CD4-positive, alpha-beta T cell (primary cell): Measurements from ENCODE around the gene RNASET2. TPM values are rescaled to one million over a fixed set of nuclear protein-coding genes. Genes with fewer than 3 reads are reported as not detected.
"Not testable (repeated sequence)": the region's sequence is repeated elsewhere in the genome, so short reads cannot be mapped to it uniquely, and the experiment has no call there.

Experiments
- ATAC-seq: fragments of 200-7000 bp; cut with Tn5 transposase; one replicate; pipeline ENCODE4 v1.10.0; 2022; ENCODE audit warnings: mild to moderate bottlenecking; ENCODE audit not compliant: poor library complexity
- CTCF ChIA-PET: fragments of 350-600 bp; sonication (Branson Sonifier 250); formaldehyde crosslinking; loops from one replicate; lab custom pipeline; 2021; ENCODE audit warnings: antibody characterized with exemption, inconsistent platforms; lab: Charles Lee
- POLR2A ChIA-PET: fragments of 350-600 bp; sonication (Branson Sonifier 250); formaldehyde crosslinking; loops from one replicate; lab custom pipeline; 2021; ENCODE audit warnings: antibody characterized with exemption, inconsistent platforms; lab: Charles Lee
- DNase-seq, 14 experiments: peaks; one replicate each; pipeline ENCODE4 v3.0.0-alpha.2; 2013 to 2020; ENCODE audit warnings: mixed read lengths in 2 of 14
- H3K27ac ChIP-seq, 2 donors: one replicate each; pipeline versions ENCODE4 v1.5.1 to v1.7.0; 2013; ENCODE audit warnings: low read length in 2 of 2, low read depth in 1 of 2, mild to moderate bottlenecking in 1 of 2
- H3K27me3 ChIP-seq, 2 experiments: 1 replicate in 1 of 2; 2 replicates in 1 of 2; pipeline versions ENCODE4 v1.6.1 to v1.7.0; 2013; ENCODE audit warnings: low read length in 2 of 2, control low read depth in 1 of 2, mild to moderate bottlenecking in 1 of 2, moderate library complexity in 1 of 2; ENCODE audit not compliant: insufficient read depth in 2 of 2, control insufficient read depth in 1 of 2
- H3K36me3 ChIP-seq: one replicate; pipeline ENCODE4 v1.6.1; 2013; ENCODE audit warnings: low read length, control low read depth; ENCODE audit not compliant: insufficient read depth
- H3K4me1 ChIP-seq: one replicate; pipeline ENCODE4 v1.6.1; 2013; ENCODE audit warnings: low read length, control low read depth; ENCODE audit not compliant: insufficient read depth
- H3K4me3 ChIP-seq: one replicate; pipeline ENCODE4 v1.5.1; 2013; ENCODE audit warnings: mild to moderate bottlenecking, low read length, moderate library complexity
- H3K9me3 ChIP-seq, 2 experiments: 1 replicate in 1 of 2; 2 replicates in 1 of 2; pipeline versions ENCODE4 v1.6.1 to v1.7.0; 2013; ENCODE audit warnings: low read length in 2 of 2, mild to moderate bottlenecking in 2 of 2, control low read depth in 1 of 2, moderate library complexity in 1 of 2; ENCODE audit not compliant: control insufficient read depth in 1 of 2, insufficient read depth in 1 of 2
- H3K27ac Mint-ChIP-seq: one replicate; pipeline ENCODE4 v1.8.0; 2020; ENCODE audit warnings: mixed read lengths
- H3K27me3 Mint-ChIP-seq: one replicate; pipeline ENCODE4 v1.8.0; 2021; ENCODE audit warnings: mixed read lengths
- H3K36me3 Mint-ChIP-seq: one replicate; pipeline ENCODE4 v1.8.0; 2021; ENCODE audit warnings: low read depth, mixed read lengths
- H3K4me1 Mint-ChIP-seq: one replicate; pipeline ENCODE4 v1.8.0; 2021; ENCODE audit warnings: low read depth, mixed read lengths
- H3K4me3 Mint-ChIP-seq: one replicate; pipeline ENCODE4 v1.8.0; 2020; ENCODE audit warnings: mild to moderate bottlenecking, mixed read lengths
- H3K9me3 Mint-ChIP-seq: one replicate; pipeline ENCODE4 v1.8.0; 2020; ENCODE audit warnings: mixed read lengths
- intact Hi-C, 2 experiments: fragments of 100-400 bp; cut with DNase I in 1 of 2; cut with micrococcal nuclease in 1 of 2; formaldehyde crosslinking; loops; one replicate each; pipeline versions ENCODE4 v1.15.1 to v1.9.0; 2023 to 2025; cut with DNase I, micrococcal nuclease
- total RNA-seq, 174 experiments: library from RNA in 2 of 174; stranded (reverse) in 2 of 174; gene quantifications; one replicate each; pipeline ENCODE4 v1.2.3 and lab custom pipeline; 2021 to 2026
- TF ChIP-seq, protein P1 (sequence below): fragments of 200-600 bp; IDR thresholded peaks from one replicate; pipeline ENCODE4 v1.8.0; 2022; ENCODE audit warnings: antibody characterized with exemption, mild to moderate bottlenecking

RNASET2 gene
- total RNA-seq, 2 experiments from 2014 or later = 164 to 165 TPM

DNA sequence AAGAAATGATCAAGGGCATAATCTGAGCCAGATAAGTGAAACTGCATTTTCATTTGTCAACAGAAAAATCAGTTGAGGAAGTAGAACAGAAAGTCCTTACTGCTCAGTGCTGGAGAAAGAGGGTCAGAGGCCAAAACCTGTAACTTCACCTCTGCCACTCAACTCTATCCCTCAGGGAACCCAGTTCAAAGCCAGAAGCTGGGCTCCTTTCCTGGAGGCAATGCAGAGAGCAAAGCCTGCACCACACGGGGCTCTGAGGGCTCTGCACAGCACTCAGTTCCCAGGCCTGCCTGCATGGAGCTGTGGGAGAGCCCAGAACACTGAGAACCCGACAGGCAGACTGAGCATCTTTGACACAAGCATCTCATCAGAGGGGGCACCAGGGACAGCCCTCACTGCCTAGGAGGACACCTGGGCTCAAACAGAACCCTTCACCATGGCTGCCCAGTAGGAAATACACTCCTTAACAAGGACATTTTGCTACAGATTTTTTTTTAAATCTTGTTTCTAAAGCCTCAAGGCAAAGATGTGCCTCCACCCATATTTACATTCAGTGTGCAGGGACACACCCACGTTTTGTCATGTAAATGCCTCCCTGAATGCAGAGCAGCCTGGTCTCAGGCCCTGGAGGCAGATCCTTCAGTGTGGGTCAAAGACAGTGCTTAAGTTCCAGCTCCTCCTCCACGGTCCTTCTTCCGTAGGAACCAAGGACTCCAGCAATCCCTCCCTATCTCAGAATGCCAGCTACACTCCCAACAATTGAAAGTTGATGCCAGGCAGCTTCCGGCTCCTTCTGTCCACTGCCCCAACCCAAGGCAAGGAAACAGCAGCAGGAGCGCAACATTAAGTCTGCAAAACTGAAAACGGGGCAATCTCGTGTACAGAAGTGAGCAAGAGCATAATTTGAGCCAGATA is 6.6 kb downstream of the RNASET2 start:
- Histone ChIP-seq H3K36me3 (peaks cover 53% of the 10 kb centered on the region), H3K4me1 (peaks cover 84% of the 10 kb centered on the region), H3K4me3 (peak overlapping the region; percentile 34), H3K27ac (peak overlapping the region; percentile 79 to 88), H3K9me3 (no peaks in the 10 kb centered on the region), H3K27me3 (no peaks in the 10 kb centered on the region)
- DNase-seq (peak in 4 of 14 experiments; percentile 38 to 51 (median 42)), ATAC-seq (peak; percentile 18)
- H3K9me3 Mint-ChIP-seq = no peaks in the 10 kb centered on the region
- POLR2A ChIA-PET = interaction anchor here (0.6 to 2.5 kb wide), 9 partner anchors 10 to 98 kb away, joined by 3 to 19 read pairs (median 3); partner anchors contain the start of gene CEP43
- no peaks in the 10 kb centered on the region for H3K27me3 Mint-ChIP-seq
- peaks cover 62% of the 10 kb centered on the region for H3K4me1 Mint-ChIP-seq
- TF ChIP-seq, protein P1, sequence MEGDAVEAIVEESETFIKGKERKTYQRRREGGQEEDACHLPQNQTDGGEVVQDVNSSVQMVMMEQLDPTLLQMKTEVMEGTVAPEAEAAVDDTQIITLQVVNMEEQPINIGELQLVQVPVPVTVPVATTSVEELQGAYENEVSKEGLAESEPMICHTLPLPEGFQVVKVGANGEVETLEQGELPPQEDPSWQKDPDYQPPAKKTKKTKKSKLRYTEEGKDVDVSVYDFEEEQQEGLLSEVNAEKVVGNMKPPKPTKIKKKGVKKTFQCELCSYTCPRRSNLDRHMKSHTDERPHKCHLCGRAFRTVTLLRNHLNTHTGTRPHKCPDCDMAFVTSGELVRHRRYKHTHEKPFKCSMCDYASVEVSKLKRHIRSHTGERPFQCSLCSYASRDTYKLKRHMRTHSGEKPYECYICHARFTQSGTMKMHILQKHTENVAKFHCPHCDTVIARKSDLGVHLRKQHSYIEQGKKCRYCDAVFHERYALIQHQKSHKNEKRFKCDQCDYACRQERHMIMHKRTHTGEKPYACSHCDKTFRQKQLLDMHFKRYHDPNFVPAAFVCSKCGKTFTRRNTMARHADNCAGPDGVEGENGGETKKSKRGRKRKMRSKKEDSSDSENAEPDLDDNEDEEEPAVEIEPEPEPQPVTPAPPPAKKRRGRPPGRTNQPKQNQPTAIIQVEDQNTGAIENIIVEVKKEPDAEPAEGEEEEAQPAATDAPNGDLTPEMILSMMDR = no peak
- peaks cover 84% of the 10 kb centered on the region for H3K36me3 Mint-ChIP-seq
- H3K27ac Mint-ChIP-seq = peak overlapping the region; percentile 93
- CTCF ChIA-PET = interaction anchor here (1.3 to 10.0 kb wide), 3 partner anchors 19 to 163 kb away, joined by 4 to 50 read pairs (median 5); no protein-coding TSS in a partner anchor
- intact Hi-C loops = loop anchor here (2.0 to 10.0 kb wide), 4 partner anchors 38 to 875 kb away; partner anchors contain the start of gene AFDN (in 1 of the 2)
- H3K4me3 Mint-ChIP-seq = peak overlapping the region; percentile 72

DNA sequence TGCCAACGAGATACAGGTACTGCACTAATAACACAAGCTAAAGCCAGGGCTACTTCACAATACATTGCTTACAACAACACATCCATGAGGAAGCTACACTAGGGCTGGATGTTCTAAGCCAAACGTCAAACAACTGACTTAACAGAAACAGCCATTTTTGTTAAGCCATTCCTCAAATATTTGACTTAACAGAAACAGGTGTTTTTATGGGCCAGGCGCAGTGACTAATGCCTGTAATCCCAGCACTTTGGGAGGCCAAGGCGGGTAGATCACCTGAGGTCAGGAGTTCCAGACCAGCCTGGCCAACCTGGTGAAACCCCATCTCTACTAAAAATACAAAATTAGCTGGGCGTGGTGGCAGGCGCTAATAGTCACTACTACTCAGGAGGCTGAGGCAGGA is 7.6 kb downstream of the RNASET2 start:
- H3K27me3 ChIP-seq, DNase-seq, H3K9me3 ChIP-seq, intact Hi-C loops, H3K4me3 ChIP-seq, H3K9me3 Mint-ChIP-seq, H3K27me3 Mint-ChIP-seq, ATAC-seq, H3K4me3 Mint-ChIP-seq: not testable (repeated sequence)
- peak overlapping the region; percentile 2 to 79 for H3K27ac ChIP-seq
- Mint-ChIP-seq H3K27ac (peak overlapping the region; percentile 93), H3K36me3 (peaks cover 87% of the 10 kb centered on the region), H3K4me1 (peaks cover 55% of the 10 kb centered on the region)
- H3K36me3 ChIP-seq = peaks cover 56% of the 10 kb centered on the region
- ChIA-PET CTCF (interaction anchor here (10.0 kb wide), 1 partner anchor 40 kb away, joined by 50 read pairs; no protein-coding TSS in a partner anchor), POLR2A (interaction anchor here (0.7 to 0.9 kb wide), 2 partner anchors 17 to 25 kb away, joined by 3 read pairs; no protein-coding TSS in a partner anchor)
- H3K4me1 ChIP-seq = peaks cover 77% of the 10 kb centered on the region

DNA sequence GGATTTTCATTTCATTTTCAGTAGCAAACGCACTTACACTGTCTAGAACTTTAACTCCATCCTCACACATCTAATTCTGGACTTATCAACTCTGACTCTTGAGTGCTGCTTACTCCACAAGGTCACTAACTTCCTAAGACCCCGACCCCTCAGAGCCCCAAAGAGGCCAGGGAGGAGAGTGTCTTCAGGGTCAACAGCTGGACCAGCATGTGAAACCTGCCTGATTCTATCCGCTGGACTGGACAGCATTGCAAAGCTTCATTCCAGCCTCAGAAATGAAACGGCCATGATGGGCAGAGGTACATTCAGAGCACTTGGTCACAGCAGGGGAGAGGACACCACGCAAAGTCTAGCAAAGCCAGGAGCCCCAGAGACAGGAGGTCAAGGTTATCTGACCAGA is 9.1 kb downstream of the RNASET2 start:
- peaks cover 74% of the 10 kb centered on the region for H3K4me1 ChIP-seq
- ChIA-PET CTCF (interaction anchor here (10.0 kb wide), 1 partner anchor 42 kb away, joined by 50 read pairs; no protein-coding TSS in a partner anchor), POLR2A (interaction anchor here (0.9 to 1.6 kb wide), 2 partner anchors 9 to 10 kb away, joined by 3 to 4 read pairs; partner anchors contain the start of gene RNASET2)
- TF ChIP-seq, protein P1 = no peak
- ATAC-seq (no peak), DNase-seq (no peak)
- Mint-ChIP-seq H3K27ac (no peak overlapping the region), H3K9me3 (no peaks in the 10 kb centered on the region), H3K4me1 (peaks cover 55% of the 10 kb centered on the region), H3K27me3 (no peaks in the 10 kb centered on the region), H3K4me3 (no peak overlapping the region), H3K36me3 (peaks cover 93% of the 10 kb centered on the region)
- no peak overlapping the region for H3K27ac ChIP-seq
- H3K36me3 ChIP-seq = peaks cover 58% of the 10 kb centered on the region
- H3K9me3 ChIP-seq = no peaks in the 10 kb centered on the region
- intact Hi-C loops = no loop called here
- H3K27me3 ChIP-seq = no peaks in the 10 kb centered on the region
- H3K4me3 ChIP-seq = no peak overlapping the region
